COR-L47 (cell line): ENCODE data around the gene LOXHD1.

Source experiments
- DNase-seq: peaks from one replicate; lab custom pipeline; 2025; lab: John Stamatoyannopoulos, UW

Gene LOXHD1

GRCh38 chr18:46657115-46657955 is at the start of gene LOXHD1:
Gene LOXHD1 (minus strand): TSS chr18:46657220. CDS start chr18:46657033, 187 bp downstream.
- DNase-seq, result no peak

- DNase-seq, result no peak
Observed at GRCh38 chr18:46705521-46705920, 48.5 kb upstream of the LOXHD1 start.

GRCh38 chr18:46704816-46705215 is 47.8 kb upstream of the LOXHD1 start:
- DNase-seq, result no peak

- DNase-seq, result no peak
Observed at GRCh38 chr18:46704189-46704588, 47.2 kb upstream of the LOXHD1 start.

GRCh38 chr18:46702471-46702870 is 45.5 kb upstream of the LOXHD1 start:
- no peak for DNase-seq

GRCh38 chr18:46700066-46700824 is 43.2 kb upstream of the LOXHD1 start:
- DNase-seq, result no peak

GRCh38 chr18:46696702-46697101 is 39.7 kb upstream of the LOXHD1 start:
- no peak for DNase-seq

GRCh38 chr18:46696268-46696667 is 39.2 kb upstream of the LOXHD1 start:
- no peak for DNase-seq

GRCh38 chr18:46693996-46694395 is 37.0 kb upstream of the LOXHD1 start:
- no peak for DNase-seq

- no peak for DNase-seq
Observed at GRCh38 chr18:46688853-46689525, 32.0 kb upstream of the LOXHD1 start.

GRCh38 chr18:46686186-46686585 is 29.2 kb upstream of the LOXHD1 start:
- no peak for DNase-seq

- DNase-seq, result no peak
Observed at GRCh38 chr18:46683252-46683651, 26.2 kb upstream of the LOXHD1 start.

- no peak for DNase-seq
Observed at GRCh38 chr18:46680784-46681695, 24.0 kb upstream of the LOXHD1 start.

- DNase-seq, result no peak
Observed at GRCh38 chr18:46679846-46680598, 23.0 kb upstream of the LOXHD1 start.

GRCh38 chr18:46678785-46679399 is 21.9 kb upstream of the LOXHD1 start:
- no peak for DNase-seq

- DNase-seq, result no peak
Observed at GRCh38 chr18:46678041-46678440, 21.0 kb upstream of the LOXHD1 start.

GRCh38 chr18:46677611-46678010 is 20.6 kb upstream of the LOXHD1 start:
- no peak for DNase-seq

GRCh38 chr18:46676182-46676835 is 19.3 kb upstream of the LOXHD1 start:
- DNase-seq, result peak; percentile 59

- DNase-seq, result no peak
Observed at GRCh38 chr18:46675112-46675511, 18.1 kb upstream of the LOXHD1 start.
